GM19193 (cell line): Measurements from ENCODE around the gene BRD9.

Source experiments
- POLR2A ChIP-seq: IDR thresholded peaks from 4 replicates; pipeline ENCODE4 v1.6.1; 2011; ENCODE audit not compliant: insufficient read depth, insufficient read length; ENCODE audit errors: extremely low read depth

The BRD9 gene

GRCh38 chr5:873328-873727, 19.3 kb downstream of the BRD9 start:
- TF ChIP-seq POLR2A: no peak

GRCh38 chr5:872301-872700, 20.3 kb downstream of the BRD9 start:
- no peak for TF ChIP-seq POLR2A

- TF ChIP-seq POLR2A: no peak
Measured at GRCh38 chr5:871596-872298, 20.9 kb downstream of the BRD9 start.

- TF ChIP-seq POLR2A: no peak
Measured at GRCh38 chr5:870956-871355, 21.6 kb downstream of the BRD9 start.

GRCh38 chr5:868428-869135, 24.0 kb downstream of the BRD9 start:
- no peak for TF ChIP-seq POLR2A

GRCh38 chr5:867300-867870, 25.2 kb downstream of the BRD9 start:
- no peak for TF ChIP-seq POLR2A

GRCh38 chr5:865771-866170, 26.8 kb downstream of the BRD9 start:
- TF ChIP-seq POLR2A: no peak

GRCh38 chr5:865168-865521, 27.5 kb downstream of the BRD9 start:
- no peak for TF ChIP-seq POLR2A

- TF ChIP-seq POLR2A: no peak
Measured at GRCh38 chr5:864492-865167, 28.0 kb downstream of the BRD9 start.

- no peak for TF ChIP-seq POLR2A
Measured at GRCh38 chr5:863244-863805, 29.3 kb downstream of the BRD9 start.

- TF ChIP-seq POLR2A: no peak
Measured at GRCh38 chr5:862367-863243, 30.0 kb downstream of the BRD9 start.

- no peak for TF ChIP-seq POLR2A
Measured at GRCh38 chr5:861442-862366, 30.9 kb downstream of the BRD9 start.

GRCh38 chr5:860506-861150, 32.0 kb downstream of the BRD9 start:
- TF ChIP-seq POLR2A: no peak
